NCI-H69 (cell line): ENCODE results near the gene OR11L1.

Source experiments
- DNase-seq: peaks from one replicate; lab custom pipeline; 2025; lab: John Stamatoyannopoulos, UW

Gene OR11L1

GRCh38 chr1:247797518-247797917 is 44.2 kb downstream of the OR11L1 start:
- DNase-seq, result no peak
